Sigmoid colon (tissue), 7 donors: ENCODE results near the gene DUSP7. TPM values are rescaled to one million over a fixed set of nuclear protein-coding genes. Genes with fewer than 3 reads are reported as not detected.
A peak's percentile ranks its signal among the peaks of the same experiment; 100 is the strongest.

ENCODE experiments used
- DNase-seq: peaks from one replicate; pipeline ENCODE4 v3.0.0-alpha.2; 2019
- H3K27ac ChIP-seq, 4 donors: fragments of 200-600 bp; sonication (generic); one replicate each; pipeline ENCODE4 v1.5.1; 2016 to 2019; ENCODE audit warnings: mild to moderate bottlenecking in 1 of 4
- H3K27me3 ChIP-seq, 3 donors: fragments of 200-600 bp; sonication (generic); one replicate each; pipeline ENCODE4 v1.5.1; 2019; ENCODE audit warnings: mild to moderate bottlenecking in 1 of 3
- H3K36me3 ChIP-seq, 4 donors: fragments of 200-600 bp; sonication (generic); one replicate each; pipeline ENCODE4 v1.5.1; 2016 to 2019
- H3K4me1 ChIP-seq, 4 donors: fragments of 200-600 bp; sonication (generic); one replicate each; pipeline ENCODE4 v1.5.1; 2017 to 2019
- H3K4me3 ChIP-seq, 4 donors: fragments of 200-600 bp; sonication (generic); one replicate each; pipeline ENCODE4 v1.5.1; 2017 to 2019; ENCODE audit warnings: mild to moderate bottlenecking in 2 of 4, moderate library complexity in 1 of 4
- H3K9me3 ChIP-seq, 4 donors: fragments of 200-600 bp in 3 of 4; sonication (generic) in 3 of 4; one replicate each; pipeline versions ENCODE4 v1.5.1 to v1.6.1; 2013 to 2019
- CTCF ChIP-seq, 4 experiments: fragments of 450-650 bp in 3 of 4; fragments of 200-600 bp in 1 of 4; IDR thresholded peaks; one replicate each; pipeline ENCODE4 v1.5.1; 2016 to 2019; ENCODE audit warnings: antibody characterized with exemption in 4 of 4, mild to moderate bottlenecking in 3 of 4, moderate library complexity in 2 of 4
- EP300 ChIP-seq, 4 donors: sonication (generic); formaldehyde crosslinking; IDR thresholded peaks; one replicate each; pipeline ENCODE4 v1.6.1; 2017; ENCODE audit warnings: antibody characterized with exemption in 4 of 4
- POLR2A ChIP-seq, 2 donors: fragments of 450-650 bp; IDR thresholded peaks; one replicate each; pipeline ENCODE4 v1.6.1; 2016; ENCODE audit warnings: antibody characterized with exemption in 2 of 2, mild to moderate bottlenecking in 2 of 2, moderate library complexity in 2 of 2
- POLR2AphosphoS5 ChIP-seq, 4 donors: sonication (generic); formaldehyde crosslinking; IDR thresholded peaks; one replicate each; pipeline ENCODE4 v1.6.1; 2017; ENCODE audit warnings: antibody characterized with exemption in 4 of 4
- WGBS, 2 donors: extraction: QIAGEN DNeasy Blood & Tissue Kit; methylation state at CpG; one replicate each; pipeline ENCODE4 v1.1.7; 2013; 5-methylcytosine and 5-hydroxymethylcytosine counted together
- intact Hi-C: fragments of 100-400 bp; cut with DNase I; formaldehyde crosslinking; loops from one replicate; pipeline ENCODE4 v1.15.1; 2023
- polyA plus RNA-seq, 3 donors: library from polyadenylated mRNA; stranded (reverse); fragments of 200-250 nt; gene quantifications; one replicate each; pipeline ENCODE4 v1.2.3, GENCODE V29; 2013
- total RNA-seq, 4 donors: library from RNA; depleted of rRNA; stranded (reverse); fragments of >200 nt; gene quantifications; one replicate each; pipeline ENCODE4 v1.1.0, GENCODE V29; 2016
- donor health status: healthy with polysubstance abuse.
- donor health status: Bipolar disorder and iron deficiency.
- donor health status: healthy.

The DUSP7 gene
- total and polyA plus RNA-seq, 7 donors = 3.0 to 7.6 (median 6.8) TPM

- no peak for DNase-seq
- Histone ChIP-seq H3K36me3 (peaks cover 7 to 45% (median 23%) of the 10 kb centered on the region in 4 donors), H3K27ac (no peak overlapping the region), H3K4me3 (no peak overlapping the region), H3K4me1 (peaks cover 0 to 44% (median 35%) of the 10 kb centered on the region in 4 donors), H3K9me3 (no peaks in the 10 kb centered on the region), H3K27me3 (no peaks in the 10 kb centered on the region)
- intact Hi-C loops = no loop called here
- 83 to 90% methylated on average over 2 of the region's 2 CpGs for WGBS, 2 donors
- TF ChIP-seq EP300 (IDR thresholded peaks at IDR 0.05) (no peak), POLR2AphosphoS5 (IDR thresholded peaks at IDR 0.05) (no peak), POLR2A (IDR thresholded peaks at IDR 0.05) (no peak), CTCF (IDR thresholded peaks at IDR 0.05) (no peak)
Measured at GRCh38 chr3:52049503-52049902, 6.9 kb downstream of the DUSP7 start.

GRCh38 chr3:52047295-52047960 lies 8.9 kb downstream of the DUSP7 start:
- no peak for DNase-seq
- Histone ChIP-seq H3K9me3 (no peaks in the 10 kb centered on the region), H3K27me3 (no peaks in the 10 kb centered on the region), H3K4me3 (no peak overlapping the region), H3K36me3 (peaks cover 7 to 39% (median 21%) of the 10 kb centered on the region in 4 donors), H3K27ac (peak overlapping the region in 2 of 4 donors; percentile 17 to 42), H3K4me1 (peaks cover 0 to 24% (median 15%) of the 10 kb centered on the region in 4 donors)
- 83 to 89% methylated on average over 20 of the region's 20 CpGs for WGBS, 2 donors
- intact Hi-C loops = no loop called here
- no peak for TF ChIP-seq CTCF (IDR thresholded peaks at IDR 0.05)
- no peak for TF ChIP-seq POLR2AphosphoS5 (IDR thresholded peaks at IDR 0.05)
- no peak for TF ChIP-seq EP300 (IDR thresholded peaks at IDR 0.05)
- TF ChIP-seq POLR2A (IDR thresholded peaks at IDR 0.05) = no peak

- H3K9me3 ChIP-seq = no peaks in the 10 kb centered on the region
- peaks cover 7 to 34% (median 21%) of the 10 kb centered on the region in 4 donors for H3K36me3 ChIP-seq
- 91% methylated on average over 7 of the region's 7 CpGs for WGBS, 2 donors
- intact Hi-C loops = no loop called here
- no peak overlapping the region for H3K4me3 ChIP-seq
- peak overlapping the region; percentile 17 to 42 (median 31) for H3K27ac ChIP-seq
- H3K27me3 ChIP-seq = no peaks in the 10 kb centered on the region
- DNase-seq = no peak
- TF ChIP-seq EP300 (IDR thresholded peaks at IDR 0.05) (no peak), POLR2AphosphoS5 (IDR thresholded peaks at IDR 0.05) (no peak), CTCF (IDR thresholded peaks at IDR 0.05) (no peak), POLR2A (IDR thresholded peaks at IDR 0.05) (no peak)
- H3K4me1 ChIP-seq = peaks cover 0 to 19% (median 9%) of the 10 kb centered on the region in 4 donors
Measured at GRCh38 chr3:52046902-52047239, 9.5 kb downstream of the DUSP7 start.

GRCh38 chr3:52046186-52046901 lies 10.0 kb downstream of the DUSP7 start:
- Histone ChIP-seq H3K36me3 (peaks cover 7 to 28% (median 19%) of the 10 kb centered on the region in 4 donors), H3K9me3 (no peaks in the 10 kb centered on the region), H3K27ac (peak overlapping the region; percentile 17 to 42 (median 31)), H3K4me3 (no peak overlapping the region), H3K27me3 (no peaks in the 10 kb centered on the region), H3K4me1 (peaks cover 0 to 14% (median 4%) of the 10 kb centered on the region in 4 donors)
- no peak for DNase-seq
- intact Hi-C loops = no loop called here
- no peak for TF ChIP-seq EP300 (IDR thresholded peaks at IDR 0.05)
- TF ChIP-seq POLR2AphosphoS5 (IDR thresholded peaks at IDR 0.05) = no peak
- no peak for TF ChIP-seq POLR2A (IDR thresholded peaks at IDR 0.05)
- no peak for TF ChIP-seq CTCF (IDR thresholded peaks at IDR 0.05)
- 83 to 84% methylated on average over 12 of the region's 12 CpGs for WGBS, 2 donors
